ENCODE results near the gene LONRF2.
A peak's percentile ranks its signal among the peaks of the same experiment; 100 is the strongest.

The LONRF2 gene

DNA sequence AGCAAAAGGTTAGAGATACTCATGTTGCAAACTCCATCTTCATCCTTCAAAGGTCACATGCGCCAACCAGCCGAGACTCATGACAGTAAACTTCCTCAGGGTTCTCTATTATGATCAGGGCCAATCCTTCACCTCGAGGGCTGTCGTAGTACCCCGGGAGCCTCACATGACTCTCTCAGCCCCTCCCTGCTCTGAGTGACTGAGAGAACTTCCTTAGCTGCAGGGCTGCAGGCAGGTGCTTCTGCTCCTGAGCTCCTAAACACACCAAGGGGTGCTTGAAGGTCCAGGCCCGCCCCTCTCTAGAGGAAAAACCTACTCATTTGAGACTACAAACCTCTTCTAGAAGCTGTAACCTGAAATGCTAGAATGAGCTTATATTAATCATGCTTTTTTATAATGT lies 48.2 kb downstream of the LONRF2 start:
- DNase-seq = no peak

DNA sequence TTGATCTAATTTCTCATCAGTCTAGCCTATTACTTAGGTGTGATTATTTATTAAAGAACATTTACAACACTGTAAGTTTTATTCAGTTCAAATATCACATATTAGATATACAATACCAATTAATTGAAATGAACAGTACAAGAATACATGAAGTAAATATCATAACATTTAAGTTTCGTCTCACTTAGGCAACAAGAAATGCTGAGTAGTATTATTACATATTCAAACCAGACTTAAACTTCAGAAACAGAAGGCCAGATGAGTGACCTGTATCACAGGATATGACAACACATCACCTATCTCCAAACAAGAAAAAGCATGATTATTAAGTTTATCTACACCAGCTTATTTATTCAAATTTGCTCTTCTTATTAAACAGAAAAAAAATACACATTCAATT lies 48.9 kb downstream of the LONRF2 start:
- no peak for DNase-seq

GRCh38 chr2:100272841-100273329 lies 49.4 kb downstream of the LONRF2 start:
- no peak for DNase-seq

GRCh38 chr2:100271210-100271609 lies 51.1 kb downstream of the LONRF2 start:
- no peak for DNase-seq

DNA sequence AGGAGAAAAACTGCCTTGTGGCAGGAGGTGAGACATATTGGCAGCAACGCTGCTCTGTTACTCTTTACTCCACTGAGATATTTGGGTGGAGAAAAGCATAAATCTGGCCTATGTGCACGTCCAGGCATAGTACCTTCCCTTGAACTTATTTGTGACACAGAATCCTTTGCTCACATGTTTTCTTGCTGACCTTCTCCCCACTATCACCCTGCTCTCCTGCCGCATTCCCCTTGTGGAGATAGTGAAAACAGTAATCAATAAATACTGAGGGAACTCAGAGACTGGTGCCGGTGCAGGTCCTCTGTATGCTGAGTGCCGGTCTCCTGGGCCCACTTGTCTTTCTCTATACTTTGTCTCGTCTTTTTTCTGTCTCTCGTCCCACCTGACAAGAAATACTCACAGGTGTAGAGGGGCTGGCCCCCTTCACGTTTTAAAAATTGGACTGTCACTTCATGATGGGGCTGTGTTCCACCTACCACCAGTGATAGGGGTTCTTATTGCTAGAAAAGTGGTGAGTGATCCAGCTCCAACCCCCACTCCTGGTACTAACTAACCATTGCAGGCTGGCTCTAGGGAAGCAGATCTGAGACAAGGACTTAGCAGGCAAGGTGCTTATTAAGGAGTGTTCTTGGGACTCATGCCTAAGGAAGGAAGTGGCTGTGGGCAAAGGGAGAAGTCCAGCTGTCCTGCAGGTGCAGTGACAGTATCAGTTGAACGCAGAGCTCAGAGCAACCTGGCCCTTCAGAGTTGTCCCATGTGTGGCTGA lies 51.7 kb downstream of the LONRF2 start:
- DNase-seq = no peak

DNA sequence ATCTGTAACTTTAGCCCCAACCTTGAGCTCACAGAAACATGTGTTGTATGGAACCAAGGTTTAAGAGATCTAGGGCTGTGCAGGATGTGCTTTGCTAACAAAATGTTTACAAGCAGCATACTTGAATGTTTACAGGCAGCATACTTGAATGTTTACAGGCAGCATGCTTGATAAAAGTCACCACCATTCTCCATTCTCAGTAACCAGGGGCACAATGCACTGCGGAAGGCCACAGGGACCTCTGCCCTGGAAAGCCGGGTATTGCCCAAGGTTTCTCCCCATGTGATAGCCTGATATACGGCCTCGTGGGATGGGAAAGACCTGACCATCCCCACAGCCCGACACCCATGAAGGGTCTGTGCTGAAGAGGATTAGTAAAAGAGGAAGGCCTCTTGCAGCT lies 52.4 kb downstream of the LONRF2 start:
- DNase-seq = no peak

GRCh38 chr2:100268986-100269385 lies 53.3 kb downstream of the LONRF2 start:
- DNase-seq = no peak

DNA sequence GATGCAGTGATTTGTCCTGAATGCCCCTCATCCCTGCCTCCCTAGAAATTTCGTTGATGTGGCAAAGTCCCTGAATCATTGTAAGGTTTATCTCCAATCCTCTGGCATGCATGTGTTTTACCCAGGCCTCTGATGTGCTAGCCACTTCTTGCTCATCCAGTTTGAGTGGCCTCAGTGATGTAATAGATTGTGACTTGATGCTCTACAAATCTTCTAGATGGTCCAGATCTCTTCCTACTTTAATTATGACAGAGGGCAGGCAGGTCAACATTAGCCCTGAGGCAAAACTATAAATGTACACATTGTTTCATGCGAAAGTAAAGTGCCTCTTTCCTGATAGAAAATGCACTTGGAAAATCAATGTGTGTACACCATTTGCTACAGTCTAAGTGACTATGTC lies 54.5 kb downstream of the LONRF2 start:
- DNase-seq = no peak

- DNase-seq = no peak
Observed at GRCh38 chr2:100266126-100266525, 56.2 kb downstream of the LONRF2 start.

- no peak for DNase-seq
Observed at GRCh38 chr2:100265226-100265625, 57.1 kb downstream of the LONRF2 start.

DNA sequence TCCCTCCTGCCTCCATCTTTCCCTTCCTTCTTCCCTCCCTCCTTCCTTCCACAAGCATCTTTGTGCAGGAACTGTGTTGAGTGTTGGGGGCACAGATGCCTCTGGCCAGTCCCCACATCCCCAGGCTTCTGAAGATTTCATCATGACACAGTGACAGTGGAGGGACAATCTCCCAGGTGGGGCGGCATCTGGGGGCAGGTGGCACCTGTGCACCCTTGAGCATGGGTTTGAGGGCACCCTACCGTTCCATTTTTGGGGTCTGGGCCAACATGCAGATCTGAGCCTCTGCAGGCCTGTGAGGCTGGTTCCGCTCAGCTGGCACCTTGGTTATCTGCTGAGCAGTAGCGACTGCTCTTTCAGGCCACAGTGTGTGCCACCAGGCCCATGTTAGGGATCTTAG lies 57.6 kb downstream of the LONRF2 start:
- no peak for DNase-seq

- DNase-seq = no peak
Observed at GRCh38 chr2:100264121-100264520, 58.2 kb downstream of the LONRF2 start.

DNA sequence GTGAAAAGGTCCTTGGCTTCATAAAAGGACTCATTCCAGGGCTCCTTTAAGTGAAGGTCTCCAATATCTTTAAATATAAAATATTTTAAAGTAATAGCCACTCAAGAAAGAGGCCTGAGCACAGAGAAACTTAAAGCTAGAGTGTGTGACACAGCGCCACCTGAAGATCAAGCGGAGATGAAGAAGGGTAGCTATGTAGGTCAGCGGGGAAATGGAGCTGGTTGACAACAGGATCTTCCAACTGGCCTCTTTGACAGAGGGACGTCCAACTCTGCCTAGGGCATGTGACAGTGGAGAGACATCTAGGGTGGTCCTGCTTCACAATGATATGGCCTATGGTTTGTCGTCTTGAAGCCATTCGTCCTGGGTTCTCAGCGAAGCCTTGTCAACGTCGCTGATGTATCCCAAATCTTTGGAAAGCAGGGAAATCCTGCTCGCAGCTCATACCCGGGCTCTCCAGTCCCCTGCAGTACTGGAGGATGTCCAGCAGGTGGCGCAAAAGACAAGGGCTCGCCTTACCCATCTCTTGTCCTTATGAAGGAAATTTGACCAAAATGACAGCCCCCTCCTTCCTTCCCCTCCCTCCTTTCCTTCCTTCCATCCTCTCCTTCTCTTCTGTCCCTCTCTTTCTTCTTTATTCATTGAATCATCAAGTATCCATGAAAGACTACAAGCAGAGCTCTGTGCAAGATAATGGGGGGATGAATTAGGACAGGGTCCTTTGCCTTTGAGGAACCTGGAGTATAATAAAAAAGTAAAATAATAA lies 59.6 kb downstream of the LONRF2 start:
- DNase-seq = peak; percentile 70

DNA sequence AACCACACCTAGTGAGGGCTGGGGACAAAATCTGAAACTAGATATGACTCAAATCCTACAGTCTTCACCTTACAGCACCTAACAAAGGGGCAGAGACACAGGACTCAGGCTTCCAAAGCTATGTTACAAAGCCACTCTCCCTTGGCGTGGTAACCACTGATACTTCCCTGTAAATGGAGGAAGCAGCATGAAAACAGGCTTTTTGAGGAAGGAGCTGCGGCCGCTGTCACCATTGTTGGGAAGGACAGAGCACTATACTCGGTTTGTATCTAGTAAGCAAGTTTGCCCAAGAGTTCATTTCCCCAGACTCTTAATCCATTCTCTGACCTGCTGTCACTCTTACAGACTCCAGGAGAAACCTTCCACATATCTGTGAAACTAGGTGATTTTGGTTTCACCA lies 60.3 kb downstream of the LONRF2 start:
- DNase-seq = no peak

DNA sequence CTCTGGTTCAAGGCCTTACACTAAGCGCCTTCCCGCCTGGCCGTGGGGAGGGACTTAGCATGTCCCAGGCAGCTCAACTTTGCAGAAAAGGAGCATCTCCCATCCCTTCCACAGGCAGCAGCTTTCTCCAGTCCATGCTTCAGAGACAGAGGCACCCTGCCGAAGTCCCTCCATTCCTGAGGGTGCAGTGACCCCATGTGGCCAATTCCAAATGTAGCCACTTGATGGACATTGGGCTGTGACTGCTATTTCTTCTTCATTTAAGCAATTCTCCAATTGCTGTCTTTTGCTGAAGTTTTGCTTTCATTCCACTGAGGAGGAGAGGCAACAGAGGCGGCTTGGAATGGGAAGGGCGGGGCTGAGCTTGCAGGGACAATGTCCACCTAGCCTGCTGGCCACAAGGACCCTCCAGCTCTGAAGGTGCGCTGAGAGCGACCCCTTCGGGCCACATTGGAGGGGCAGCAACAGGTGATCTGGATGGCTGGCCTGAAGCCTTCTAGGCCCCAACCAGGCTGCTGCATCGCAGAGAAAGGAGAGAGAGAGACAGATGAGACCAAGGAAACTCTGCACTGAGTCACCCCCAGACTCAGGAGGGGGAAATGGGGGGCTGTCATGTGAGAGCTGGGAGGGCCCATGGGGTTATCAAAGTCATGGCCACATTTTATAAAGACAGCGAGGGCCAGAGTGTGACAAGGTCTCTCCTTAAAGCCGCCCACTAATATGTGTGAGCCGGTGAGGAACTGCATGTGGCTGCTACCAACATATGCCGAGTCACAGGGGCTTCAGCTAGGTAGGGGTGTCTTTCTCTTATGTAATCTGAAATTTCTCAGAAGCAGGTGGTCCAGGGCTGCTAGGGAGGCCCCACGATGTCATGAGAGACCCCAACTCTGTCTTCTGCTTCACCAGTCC lies 61.3 kb downstream of the LONRF2 start:
- peak; percentile 58 for DNase-seq

- DNase-seq = no peak
Observed at GRCh38 chr2:100259106-100259505, 63.2 kb downstream of the LONRF2 start.

DNA sequence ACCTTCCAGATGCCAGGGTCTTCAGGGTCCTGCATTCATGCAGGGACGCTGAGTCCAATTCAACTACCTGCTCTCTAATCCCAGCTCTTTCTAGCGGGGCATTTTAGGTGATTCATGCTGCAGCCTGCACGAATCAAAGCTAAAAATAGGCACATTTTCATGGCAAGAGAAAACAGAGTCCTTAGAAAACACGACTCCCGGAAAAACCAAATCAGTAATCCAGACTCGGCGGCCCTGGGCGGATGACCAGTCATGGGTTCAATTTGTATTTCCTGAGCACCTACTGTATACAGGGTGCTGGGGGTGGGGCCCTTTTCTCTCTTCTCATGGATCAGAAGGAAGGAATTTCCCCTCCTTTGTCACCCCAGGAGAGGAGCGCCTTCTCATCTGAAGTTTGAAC lies 64.4 kb downstream of the LONRF2 start:
- no peak for DNase-seq

GRCh38 chr2:100256849-100257248 lies 65.5 kb downstream of the LONRF2 start:
- no peak for DNase-seq

GRCh38 chr2:100256416-100256815 lies 65.9 kb downstream of the LONRF2 start:
- DNase-seq = no peak

DNA sequence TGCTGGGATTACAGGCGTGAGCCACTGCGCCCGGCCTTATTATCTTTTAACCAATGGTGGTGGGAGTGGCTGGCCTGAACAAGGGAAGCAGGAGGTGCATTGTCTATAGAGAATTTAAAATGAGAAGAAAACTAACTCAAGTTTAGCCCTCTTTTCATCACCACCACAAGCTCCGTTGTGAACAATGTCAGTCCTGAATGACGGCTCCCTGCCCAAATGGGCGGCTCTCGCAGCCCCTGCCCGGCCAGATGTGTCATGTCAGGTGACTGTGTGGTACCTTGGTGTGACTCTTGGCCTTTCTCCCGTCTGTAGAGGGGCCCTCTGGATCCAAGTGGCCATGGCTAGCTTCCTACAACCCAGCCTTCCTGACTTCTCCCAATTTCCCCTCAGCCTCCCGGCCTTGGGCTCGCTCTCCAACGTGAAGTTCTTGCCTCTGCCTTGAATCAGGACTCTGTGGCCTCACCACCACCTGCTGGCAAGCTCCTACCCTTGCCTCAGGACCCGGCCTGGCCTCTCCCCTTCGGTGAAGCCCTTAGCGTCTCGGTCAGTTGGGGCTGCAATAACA lies 67.6 kb downstream of the LONRF2 start:
- DNase-seq = no peak

DNA sequence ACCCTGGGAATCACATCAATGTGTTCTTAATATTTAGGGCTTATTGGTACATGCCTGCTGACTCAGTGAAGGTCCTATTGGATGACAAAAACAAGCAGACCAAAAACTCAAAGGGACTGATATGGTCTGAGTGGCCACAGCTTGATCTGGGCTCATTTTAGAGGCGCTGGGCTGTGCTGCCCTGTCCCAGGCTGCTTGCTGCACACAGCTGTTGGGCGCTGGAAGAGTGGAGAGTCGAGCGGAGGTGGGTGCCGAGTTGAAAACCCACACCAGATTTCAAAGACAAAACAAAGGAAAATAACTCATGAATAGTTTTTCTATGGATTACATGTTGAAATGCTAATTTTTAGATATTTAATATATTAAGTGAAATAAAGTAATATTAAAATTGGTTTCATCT lies 68.5 kb downstream of the LONRF2 start:
- no peak for DNase-seq

- DNase-seq = no peak
Observed at GRCh38 chr2:100252811-100253698, 69.2 kb downstream of the LONRF2 start.

Data from NCI-H82 (cell line).